HepG2 (cell line): Measurements from ENCODE around the gene CCN2. TPM values are rescaled to one million over a fixed set of nuclear protein-coding genes. Genes with fewer than 3 reads are reported as not detected.

ENCODE experiments used
- ATAC-seq: fragments of 200-7000 bp; cut with Tn5 transposase; 3 replicates; pipeline ENCODE4 v1.9.1; 2020; ENCODE audit warnings: mild to moderate bottlenecking, moderate library complexity
- BruUV-seq: library from RNA; stranded (reverse); fragments of 400-500 nt; replicated peaks from 2 replicates; lab custom pipeline; 2021; lab: Mats Ljungman, UMichigan
- CTCF ChIA-PET: fragments of 300-600 bp; formaldehyde crosslinking; extraction: SDS; loops from one replicate; lab custom pipeline; 2021; ENCODE audit warnings: low total read pairs, inconsistent platforms, low intra/inter-chr PET ratio; lab: Yijun Ruan, JAX
- POLR2A ChIA-PET: fragments of 350-600 bp; sonication (Branson Sonifier 250); formaldehyde crosslinking; loops from one replicate; lab custom pipeline; 2020; ENCODE audit warnings: antibody characterized with exemption, inconsistent platforms; lab: Yijun Ruan, JAX
- DNase-seq: peaks from one replicate; pipeline ENCODE4 v3.0.0-alpha.2; 2015; ENCODE audit warnings: low spot score
- FAIRE-seq: peaks from 3 replicates; lab custom pipeline; 2011; peaks lifted over from hg19 to GRCh38; lab: Jason Lieb, UNC
- H2AFZ ChIP-seq: one replicate; pipeline ENCODE4 v1.6.1; 2011; ENCODE audit warnings: low read length, inconsistent platforms
- H3K27ac ChIP-seq: fragments of 300-600 bp; 3 replicates; pipeline ENCODE4 v1.8.0; 2011; ENCODE audit warnings: mixed run types, mild to moderate bottlenecking, mixed read lengths, low read length, inconsistent platforms; ENCODE audit not compliant: insufficient read depth; ENCODE audit errors: extremely low read length
- H3K27me3 ChIP-seq, 2 experiments: fragments of 200-600 bp in 1 of 2; 2 replicates in 1 of 2; 3 replicates in 1 of 2; pipeline versions ENCODE4 v1.6.0 to v1.8.0; 2011; ENCODE audit warnings: low read length in 2 of 2, mild to moderate bottlenecking in 2 of 2, moderate library complexity in 2 of 2, inconsistent platforms in 1 of 2; ENCODE audit not compliant: insufficient read depth in 2 of 2, control insufficient read depth in 1 of 2
- H3K36me3 ChIP-seq, 2 experiments: fragments of 200-600 bp in 1 of 2; replicated peaks in 1 of 2; 2 replicates in 1 of 2; 3 replicates in 1 of 2; pipeline versions ENCODE4 v1.5.1 to v1.8.0; 2011; ENCODE audit warnings: low read length in 2 of 2, inconsistent platforms in 1 of 2; ENCODE audit not compliant: insufficient read depth in 2 of 2, control insufficient read depth in 1 of 2
- H3K4me1 ChIP-seq: 2 replicates; pipeline ENCODE4 v1.5.1; 2012; ENCODE audit warnings: low read length, inconsistent platforms; ENCODE audit not compliant: insufficient read depth
- H3K4me2 ChIP-seq: 2 replicates; pipeline ENCODE4 v1.6.0; 2011; ENCODE audit warnings: low read depth, low read length, inconsistent platforms
- H3K4me3 ChIP-seq, 3 experiments: fragments of 200-600 bp in 1 of 3; sonication (generic), shearing (Covaris generic) in 1 of 3; replicated peaks in 1 of 3; 2 replicates each; pipeline ENCODE4 v1.5.1; 2011 to 2016; ENCODE audit warnings: low read length in 3 of 3, inconsistent platforms in 2 of 3, low read depth in 2 of 3, mild to moderate bottlenecking in 2 of 3, control low read depth in 1 of 3, mixed read lengths in 1 of 3; ENCODE audit not compliant: insufficient read depth in 1 of 3
- H3K79me2 ChIP-seq: one replicate; pipeline ENCODE4 v1.6.1; 2011; ENCODE audit warnings: low read length, inconsistent platforms; ENCODE audit not compliant: insufficient read depth
- H3K9ac ChIP-seq: 2 replicates; pipeline ENCODE4 v1.6.0; 2011; ENCODE audit warnings: mild to moderate bottlenecking, low read depth, low read length, inconsistent platforms; ENCODE audit not compliant: insufficient read depth
- H3K9me3 ChIP-seq: 2 replicates; pipeline ENCODE4 v1.5.1; 2012; ENCODE audit warnings: mild to moderate bottlenecking, low read length
- H4K20me1 ChIP-seq: 2 replicates; pipeline ENCODE4 v1.6.0; 2011; ENCODE audit warnings: inconsistent platforms, mild to moderate bottlenecking, low read length, moderate library complexity; ENCODE audit not compliant: insufficient read depth
- CBX2 ChIP-seq, 2 experiments: fragments of 200-600 bp in 1 of 2; sonication (generic); formaldehyde crosslinking in 1 of 2; IDR thresholded peaks; 2 replicates each; pipeline versions ENCODE4 v1.7.0 to v1.8.1; 2018 to 2022; ENCODE audit warnings: low read depth in 2 of 2, low read length in 1 of 2, mild to moderate bottlenecking in 1 of 2, missing genetic modification reagents in 1 of 2
- MTA3 ChIP-seq: sonication (generic); formaldehyde crosslinking; IDR thresholded peaks from 2 replicates; pipeline ENCODE4 v1.4.0; 2020; ENCODE audit warnings: missing genetic modification reagents
- MXI1 ChIP-seq: IDR thresholded peaks from 3 replicates; pipeline ENCODE4 v1.6.1; 2012; ENCODE audit warnings: low read depth, low read length, inconsistent platforms, borderline replicate concordance
- RELA ChIP-seq: sonication (generic); formaldehyde crosslinking; IDR thresholded peaks from 2 replicates; pipeline ENCODE4 v1.4.0; 2020; ENCODE audit warnings: missing genetic modification reagents
- ZNF224 ChIP-seq: sonication (generic); formaldehyde crosslinking; IDR thresholded peaks from 2 replicates; pipeline ENCODE4 v1.5.0; 2020; ENCODE audit warnings: mild to moderate bottlenecking, missing genetic modification reagents
- ZNF501 ChIP-seq: sonication (generic); formaldehyde crosslinking; IDR thresholded peaks from 2 replicates; pipeline ENCODE4 v1.5.1; 2020; ENCODE audit warnings: mild to moderate bottlenecking, moderate library complexity, missing genetic modification reagents
- ZNF530 ChIP-seq: sonication (generic); formaldehyde crosslinking; IDR thresholded peaks from 2 replicates; pipeline ENCODE4 v1.5.0; 2020; ENCODE audit warnings: low read depth, mild to moderate bottlenecking, missing genetic modification reagents
- ZNF589 ChIP-seq: sonication (generic); formaldehyde crosslinking; conservative IDR thresholded peaks from 2 replicates; pipeline ENCODE4 v1.8.0; 2022; ENCODE audit warnings: mild to moderate bottlenecking, moderate library complexity, missing genetic modification reagents
- ZNF607 ChIP-seq: sonication (generic); formaldehyde crosslinking; IDR thresholded peaks from 2 replicates; pipeline ENCODE4 v1.5.1; 2020; ENCODE audit warnings: missing genetic modification reagents, mild to moderate bottlenecking, borderline replicate concordance
- ZNF615 ChIP-seq: sonication (generic); formaldehyde crosslinking; IDR thresholded peaks from 2 replicates; pipeline ENCODE4 v1.5.0; 2020; ENCODE audit warnings: mild to moderate bottlenecking, missing genetic modification reagents, borderline replicate concordance
- WGBS: methylation state at CpG from one replicate; pipeline ENCODE4 v1.1.6; 2017; ENCODE audit warnings: low lambda C conversion rate; 5-methylcytosine and 5-hydroxymethylcytosine counted together
- in situ Hi-C: cut with HindIII; loops from 2 replicates; pipeline ENCODE4 v1.10.0; 2017; ENCODE audit warnings: low pct_unique_long_range_greater_than_20kb; ENCODE audit not compliant: extremely low pct_ligation_motif_present
- intact Hi-C: fragments of 100-400 bp; cut with micrococcal nuclease; formaldehyde crosslinking; loops from one replicate; pipeline ENCODE4 v1.10.0; 2022; ENCODE audit not compliant: unreplicated experiment
- polyA plus RNA-seq, 8 experiments: library from polyadenylated mRNA; depleted of rRNA in 3 of 8; stranded (reverse) in 7 of 8; unstranded in 1 of 8; fragments of >200 nt; fragmentation: Illumina TruSeq in 4 of 8; extraction: Trizol in 4 of 8; gene quantifications; 2 replicates each; pipeline versions ENCODE4 v1.2.1 to v1.2.3, GENCODE V29; 2011 to 2016; ENCODE audit warnings: low read depth in 4 of 8, missing spikeins in 1 of 8, mixed read lengths in 1 of 8; ENCODE audit not compliant: insufficient read depth in 1 of 8
- total RNA-seq, 5 experiments: library from RNA; depleted of rRNA; stranded (reverse); fragments of >200 nt; fragmentation: Illumina TruSeq; extraction: Trizol; gene quantifications; 2 replicates each; pipeline ENCODE4 v1.2.3, GENCODE V29; 2016; ENCODE audit warnings: low read depth in 1 of 5
- TF ChIP-seq, protein P1 (sequence below): sonication (generic); IDR thresholded peaks from 2 replicates; pipeline ENCODE4 v1.6.1; 2016; ENCODE audit warnings: low read depth, borderline replicate concordance
- TF ChIP-seq, protein P2 (sequence below): sonication (generic); formaldehyde crosslinking; IDR thresholded peaks from 2 replicates; pipeline ENCODE4 v1.8.1; 2023; ENCODE audit warnings: mild to moderate bottlenecking, inconsistent platforms, moderate library complexity, missing genetic modification reagents, borderline replicate concordance
- TF ChIP-seq, protein P3 (sequence below): IDR thresholded peaks from 2 replicates; pipeline ENCODE4 v1.6.1; 2012; ENCODE audit warnings: low read depth, low read length, improper control_type of control experiment
- TF ChIP-seq, protein P4 (sequence below): IDR thresholded peaks from 2 replicates; pipeline ENCODE4 v1.6.1; 2016; ENCODE audit warnings: low read depth, control low read depth

The CCN2 gene
- total and polyA plus RNA-seq, 2 of the 13 experiments (the other 11 are each of a cell fraction or from before 2014, with no cell fraction given) = 34.7 to 316 TPM

DNA sequence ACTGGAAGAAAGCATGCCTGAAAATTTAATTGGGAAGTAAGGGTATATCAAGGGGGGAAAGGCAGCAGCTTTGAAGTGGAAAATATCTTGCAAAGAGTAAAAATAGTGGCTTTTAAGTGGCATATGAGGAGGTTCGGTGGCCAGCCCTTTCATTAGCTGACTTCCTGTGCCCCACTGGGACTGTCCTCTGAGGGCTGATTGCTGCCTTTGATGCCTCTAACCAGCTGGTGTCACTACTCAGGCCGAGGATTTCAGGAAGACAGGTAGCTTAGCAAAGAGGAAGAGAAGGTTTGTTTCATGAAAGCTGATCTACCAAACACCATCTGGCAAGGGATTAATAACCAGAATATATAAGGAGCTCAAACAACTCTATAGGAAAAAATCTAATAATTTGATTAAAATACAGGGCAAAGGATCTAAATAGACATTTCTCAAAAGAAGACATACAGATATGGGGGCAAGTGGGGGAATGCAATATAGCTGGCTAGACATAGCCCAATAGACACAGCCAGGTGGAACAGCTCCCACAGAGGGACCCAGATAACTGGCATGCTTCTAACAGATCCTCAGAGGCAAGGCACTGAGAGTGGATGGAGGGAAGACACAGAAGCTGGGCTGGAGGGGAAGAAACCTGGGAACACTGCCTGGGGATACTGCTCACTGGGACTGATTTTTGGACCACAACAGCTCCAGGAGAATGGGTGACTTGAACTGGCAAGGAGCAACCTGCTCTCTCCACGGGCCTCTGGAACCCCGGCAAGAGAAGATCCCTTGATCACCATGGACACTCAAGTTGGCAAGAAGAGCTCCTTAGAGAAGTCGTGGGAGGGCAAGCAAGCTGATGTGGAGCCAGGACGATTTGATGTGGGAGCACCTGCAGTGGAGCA lies 33.2 kb downstream of the CCN2 start (continued):
- TF ChIP-seq, protein P1, sequence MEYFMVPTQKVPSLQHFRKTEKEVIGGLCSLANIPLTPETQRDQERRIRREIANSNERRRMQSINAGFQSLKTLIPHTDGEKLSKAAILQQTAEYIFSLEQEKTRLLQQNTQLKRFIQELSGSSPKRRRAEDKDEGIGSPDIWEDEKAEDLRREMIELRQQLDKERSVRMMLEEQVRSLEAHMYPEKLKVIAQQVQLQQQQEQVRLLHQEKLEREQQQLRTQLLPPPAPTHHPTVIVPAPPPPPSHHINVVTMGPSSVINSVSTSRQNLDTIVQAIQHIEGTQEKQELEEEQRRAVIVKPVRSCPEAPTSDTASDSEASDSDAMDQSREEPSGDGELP = 0 out of 2 replicates have a peak, but pooled peaks have one; percentile 25

DNA sequence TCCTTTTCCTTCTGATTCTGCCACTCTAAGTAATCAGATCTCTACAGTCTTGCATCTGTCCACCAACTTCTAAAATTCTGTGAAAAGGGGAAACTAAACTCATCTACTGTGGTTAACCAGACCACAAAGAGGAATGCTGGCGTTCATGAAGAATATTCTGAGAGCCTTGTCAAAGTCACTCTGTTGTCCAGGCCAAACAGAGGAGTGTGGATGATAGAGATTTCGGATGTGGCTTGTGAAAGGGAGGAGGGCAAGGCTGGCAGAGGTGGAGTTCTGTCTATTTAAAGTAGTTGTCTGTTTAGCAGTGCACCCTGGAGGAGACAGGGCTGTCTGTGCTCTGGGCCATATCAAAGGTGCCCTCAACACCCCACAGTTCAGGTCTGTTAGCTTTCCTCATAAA lies 33.9 kb downstream of the CCN2 start:
- in situ Hi-C loops (loop anchor here (5.0 kb wide), 1 partner anchor 380 kb away; no protein-coding TSS in a partner anchor), intact Hi-C loops (loop anchor here (5.0 kb wide), 1 partner anchor 360 kb away; no protein-coding TSS in a partner anchor)
- 17% methylated on average over 2 of the region's 2 CpGs for WGBS
- H3K9ac ChIP-seq = no peak overlapping the region
- H3K36me3 ChIP-seq = no peaks in the 10 kb centered on the region
- TF ChIP-seq ZNF501 (CRISPR knock-in tag) = no peak
- TF ChIP-seq, protein P2, sequence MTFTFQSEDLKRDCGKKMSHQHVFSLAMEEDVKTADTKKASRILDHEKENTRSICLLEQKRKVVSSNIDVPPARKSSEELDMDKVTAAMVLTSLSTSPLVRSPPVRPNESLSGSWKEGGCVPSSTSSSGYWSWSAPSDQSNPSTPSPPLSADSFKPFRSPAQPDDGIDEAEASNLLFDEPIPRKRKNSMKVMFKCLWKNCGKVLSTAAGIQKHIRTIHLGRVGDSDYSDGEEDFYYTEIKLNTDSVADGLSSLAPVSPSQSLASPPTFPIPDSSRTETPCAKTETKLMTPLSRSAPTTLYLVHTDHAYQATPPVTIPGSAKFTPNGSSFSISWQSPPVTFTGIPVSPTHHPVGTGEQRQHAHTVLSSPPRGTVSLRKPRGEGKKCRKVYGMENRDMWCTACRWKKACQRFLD (CRISPR knock-in tag) = no peak
- TF ChIP-seq, protein P3, sequence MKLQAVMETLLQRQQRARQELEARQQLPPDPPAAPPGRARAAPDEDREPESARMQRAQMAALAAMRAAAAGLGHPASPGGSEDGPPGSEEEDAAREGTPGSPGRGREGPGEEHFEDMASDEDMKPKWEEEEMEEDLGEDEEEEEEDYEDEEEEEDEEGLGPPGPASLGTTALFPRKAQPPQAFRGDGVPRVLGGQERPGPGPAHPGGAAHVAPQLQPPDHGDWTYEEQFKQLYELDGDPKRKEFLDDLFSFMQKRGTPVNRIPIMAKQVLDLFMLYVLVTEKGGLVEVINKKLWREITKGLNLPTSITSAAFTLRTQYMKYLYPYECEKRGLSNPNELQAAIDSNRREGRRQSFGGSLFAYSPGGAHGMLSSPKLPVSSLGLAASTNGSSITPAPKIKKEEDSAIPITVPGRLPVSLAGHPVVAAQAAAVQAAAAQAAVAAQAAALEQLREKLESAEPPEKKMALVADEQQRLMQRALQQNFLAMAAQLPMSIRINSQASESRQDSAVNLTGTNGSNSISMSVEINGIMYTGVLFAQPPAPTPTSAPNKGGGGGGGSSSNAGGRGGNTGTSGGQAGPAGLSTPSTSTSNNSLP = no peak
- no peak for TF ChIP-seq RELA (CRISPR knock-in tag)
- TF ChIP-seq MXI1 = no peak
- TF ChIP-seq ZNF530 = no peak
- TF ChIP-seq CBX2 (IDR thresholded peaks at IDR 0.05; ENCODE audit: low read depth, low read length) = no peak
- TF ChIP-seq CBX2 (CRISPR knock-in tag; IDR thresholded peaks at IDR 0.05; ENCODE audit: low read depth) = no peak
- TF ChIP-seq, protein P4, sequence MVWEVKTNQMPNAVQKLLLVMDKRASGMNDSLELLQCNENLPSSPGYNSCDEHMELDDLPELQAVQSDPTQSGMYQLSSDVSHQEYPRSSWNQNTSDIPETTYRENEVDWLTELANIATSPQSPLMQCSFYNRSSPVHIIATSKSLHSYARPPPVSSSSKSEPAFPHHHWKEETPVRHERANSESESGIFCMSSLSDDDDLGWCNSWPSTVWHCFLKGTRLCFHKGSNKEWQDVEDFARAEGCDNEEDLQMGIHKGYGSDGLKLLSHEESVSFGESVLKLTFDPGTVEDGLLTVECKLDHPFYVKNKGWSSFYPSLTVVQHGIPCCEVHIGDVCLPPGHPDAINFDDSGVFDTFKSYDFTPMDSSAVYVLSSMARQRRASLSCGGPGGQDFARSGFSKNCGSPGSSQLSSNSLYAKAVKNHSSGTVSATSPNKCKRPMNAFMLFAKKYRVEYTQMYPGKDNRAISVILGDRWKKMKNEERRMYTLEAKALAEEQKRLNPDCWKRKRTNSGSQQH (CRISPR knock-in tag) = no peak
- no peak for TF ChIP-seq ZNF607
- TF ChIP-seq ZNF224 = no peak
- TF ChIP-seq ZNF615 (CRISPR knock-in tag) = no peak
- no peak for TF ChIP-seq ZNF589
- no peak for TF ChIP-seq MTA3 (CRISPR knock-in tag)
- peak overlapping the region; percentile 27 for H3K4me2 ChIP-seq
- CTCF ChIA-PET = no interaction called here
- no peak overlapping the region; a peak in 1 of 6 replicates for H3K4me3 ChIP-seq
- ATAC-seq (peak; percentile 37; the same call in 2 of the 3 replicates), FAIRE-seq (no peak), DNase-seq (no peak)
- H3K79me2 ChIP-seq = no peaks in the 10 kb centered on the region
- H3K27me3 ChIP-seq = no peaks in the 10 kb centered on the region
- BruUV-seq = no TSS peak
- no peak overlapping the region for H2AFZ ChIP-seq
- no peaks in the 10 kb centered on the region for H4K20me1 ChIP-seq
- no peak overlapping the region for H3K27ac ChIP-seq
- no peaks in the 10 kb centered on the region for H3K9me3 ChIP-seq
- POLR2A ChIA-PET = interaction anchor here (1.0 kb wide), 1 partner anchor 34 kb away, joined by 6 read pairs; the partner anchor contains the start of gene CCN2
- H3K4me1 ChIP-seq = peaks cover 23% of the 10 kb centered on the region; the same call in 1 of the 2 replicates
